Stimulated activated naive CD8-positive, alpha-beta T cell treated with anti-CD3 and anti-CD28 coated beads, Interleukin-15, Interleukin-2, amounts not matched to agents 100 ng/mL and 50 ng/mL, for 24 hours (primary cell): ENCODE data around the gene SOCS6.

Experiments
- H3K27ac Mint-ChIP-seq: one replicate; pipeline ENCODE4 v1.8.0; 2021; ENCODE audit warnings: mild to moderate bottlenecking, mixed read lengths
- H3K27me3 Mint-ChIP-seq: one replicate; pipeline ENCODE4 v1.8.0; 2021; ENCODE audit warnings: mixed read lengths
- H3K36me3 Mint-ChIP-seq: one replicate; pipeline ENCODE4 v1.8.0; 2021; ENCODE audit warnings: low read depth, mixed read lengths
- H3K4me1 Mint-ChIP-seq: one replicate; pipeline ENCODE4 v1.8.0; 2021; ENCODE audit warnings: low read depth, mixed read lengths
- H3K4me3 Mint-ChIP-seq: one replicate; pipeline ENCODE4 v1.8.0; 2021; ENCODE audit warnings: mild to moderate bottlenecking, mixed read lengths
- H3K9me3 Mint-ChIP-seq: one replicate; pipeline ENCODE4 v1.8.0; 2021; ENCODE audit warnings: mixed read lengths

The SOCS6 gene

DNA sequence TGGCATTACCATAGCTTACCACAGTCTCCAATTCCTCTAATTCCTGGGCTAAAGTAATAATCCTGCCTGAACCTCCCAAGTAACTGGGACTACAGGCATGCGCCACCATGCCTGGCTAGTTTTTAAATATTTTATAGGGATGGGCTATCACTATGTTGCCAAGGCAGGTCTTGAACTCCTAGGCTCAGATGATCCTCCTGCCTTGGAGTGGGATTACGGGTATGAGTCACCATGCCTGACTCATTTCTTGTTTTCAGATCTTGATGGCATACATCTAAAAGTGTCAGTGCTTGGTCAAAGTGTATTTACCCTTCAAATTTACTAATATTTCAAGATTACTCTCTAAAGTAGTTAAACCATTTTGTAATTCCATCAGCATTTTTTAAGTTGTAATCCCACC, 9.4 kb upstream of the SOCS6 start:
- H3K27ac Mint-ChIP-seq = no peak overlapping the region
- no peaks in the 10 kb centered on the region for H3K36me3 Mint-ChIP-seq
- peaks cover 10% of the 10 kb centered on the region for H3K9me3 Mint-ChIP-seq
- H3K4me3 Mint-ChIP-seq = no peak overlapping the region
- no peaks in the 10 kb centered on the region for H3K4me1 Mint-ChIP-seq
- peaks cover 25% of the 10 kb centered on the region for H3K27me3 Mint-ChIP-seq

DNA sequence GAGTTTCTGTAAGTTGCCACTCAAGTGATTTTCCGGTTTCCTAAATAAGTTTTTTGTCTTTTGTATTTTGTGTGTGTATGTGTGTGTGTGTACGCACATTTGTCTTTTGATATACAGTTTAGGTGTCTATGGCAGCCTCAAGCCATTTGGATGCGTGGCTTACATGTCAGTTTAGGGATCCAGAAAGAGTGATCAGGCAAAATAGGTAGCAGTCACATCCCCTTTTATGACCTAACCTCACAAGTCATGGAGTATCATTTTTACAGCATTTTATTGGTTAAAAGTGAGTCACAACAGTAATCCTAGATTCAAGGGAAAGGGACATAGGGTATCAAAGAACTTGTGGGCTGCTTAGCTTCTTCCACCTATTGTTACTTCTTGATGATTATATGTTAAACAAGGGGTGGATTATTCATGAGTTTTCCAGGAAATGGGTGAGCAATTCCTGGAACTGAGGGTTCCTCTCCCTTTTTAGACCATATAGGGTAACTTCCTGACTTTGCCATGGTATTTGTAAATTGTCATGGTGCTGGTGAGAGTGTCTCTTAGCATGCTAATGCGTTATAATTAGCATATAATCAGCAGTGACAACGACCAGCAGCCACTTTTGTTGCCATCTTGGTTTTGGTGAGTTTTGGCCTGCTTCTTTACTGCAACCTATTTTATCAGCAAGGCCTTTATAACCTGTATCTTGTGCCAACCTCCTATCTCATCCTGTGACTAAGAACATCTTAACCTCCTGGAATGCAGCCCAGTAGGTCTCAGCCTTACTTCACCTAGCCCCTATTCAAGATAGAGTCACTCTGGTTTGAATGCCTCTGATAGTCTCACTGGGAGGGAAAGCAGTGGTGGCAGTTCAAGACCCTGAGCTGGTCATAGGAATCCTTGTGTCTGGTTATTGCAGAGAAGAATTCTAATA, 8.6 kb upstream of the SOCS6 start:
- Mint-ChIP-seq H3K9me3 (peaks cover 10% of the 10 kb centered on the region), H3K27ac (no peak overlapping the region), H3K4me3 (no peak overlapping the region), H3K36me3 (no peaks in the 10 kb centered on the region), H3K27me3 (peaks cover 24% of the 10 kb centered on the region), H3K4me1 (no peaks in the 10 kb centered on the region)

GRCh38 chr18:70284976-70285620, 3.7 kb upstream of the SOCS6 start:
- peaks cover 10% of the 10 kb centered on the region for H3K9me3 Mint-ChIP-seq

GRCh38 chr18:70287731-70288130, 1.1 kb upstream of the SOCS6 start:
- Mint-ChIP-seq H3K4me1 (peaks cover 5% of the 10 kb centered on the region), H3K27ac (no peak overlapping the region), H3K27me3 (peaks cover 55% of the 10 kb centered on the region), H3K4me3 (no peak overlapping the region), H3K36me3 (no peaks in the 10 kb centered on the region), H3K9me3 (peaks cover 4% of the 10 kb centered on the region)

More at GRCh38 chr18:70284976-70285620, 3.7 kb upstream of the SOCS6 start:
- Mint-ChIP-seq H3K4me3 (no peak overlapping the region), H3K27me3 (peaks cover 35% of the 10 kb centered on the region), H3K27ac (no peak overlapping the region), H3K36me3 (no peaks in the 10 kb centered on the region), H3K4me1 (peaks cover 5% of the 10 kb centered on the region)

- peaks cover 5% of the 10 kb centered on the region for H3K4me1 Mint-ChIP-seq
- H3K27me3 Mint-ChIP-seq = peaks cover 55% of the 10 kb centered on the region
- peak overlapping the region; percentile 54 for H3K4me3 Mint-ChIP-seq
- no peaks in the 10 kb centered on the region for H3K9me3 Mint-ChIP-seq
- H3K27ac Mint-ChIP-seq = no peak overlapping the region
- no peaks in the 10 kb centered on the region for H3K36me3 Mint-ChIP-seq
Measured at GRCh38 chr18:70288171-70288850, 534 bp upstream of the SOCS6 start.

DNA sequence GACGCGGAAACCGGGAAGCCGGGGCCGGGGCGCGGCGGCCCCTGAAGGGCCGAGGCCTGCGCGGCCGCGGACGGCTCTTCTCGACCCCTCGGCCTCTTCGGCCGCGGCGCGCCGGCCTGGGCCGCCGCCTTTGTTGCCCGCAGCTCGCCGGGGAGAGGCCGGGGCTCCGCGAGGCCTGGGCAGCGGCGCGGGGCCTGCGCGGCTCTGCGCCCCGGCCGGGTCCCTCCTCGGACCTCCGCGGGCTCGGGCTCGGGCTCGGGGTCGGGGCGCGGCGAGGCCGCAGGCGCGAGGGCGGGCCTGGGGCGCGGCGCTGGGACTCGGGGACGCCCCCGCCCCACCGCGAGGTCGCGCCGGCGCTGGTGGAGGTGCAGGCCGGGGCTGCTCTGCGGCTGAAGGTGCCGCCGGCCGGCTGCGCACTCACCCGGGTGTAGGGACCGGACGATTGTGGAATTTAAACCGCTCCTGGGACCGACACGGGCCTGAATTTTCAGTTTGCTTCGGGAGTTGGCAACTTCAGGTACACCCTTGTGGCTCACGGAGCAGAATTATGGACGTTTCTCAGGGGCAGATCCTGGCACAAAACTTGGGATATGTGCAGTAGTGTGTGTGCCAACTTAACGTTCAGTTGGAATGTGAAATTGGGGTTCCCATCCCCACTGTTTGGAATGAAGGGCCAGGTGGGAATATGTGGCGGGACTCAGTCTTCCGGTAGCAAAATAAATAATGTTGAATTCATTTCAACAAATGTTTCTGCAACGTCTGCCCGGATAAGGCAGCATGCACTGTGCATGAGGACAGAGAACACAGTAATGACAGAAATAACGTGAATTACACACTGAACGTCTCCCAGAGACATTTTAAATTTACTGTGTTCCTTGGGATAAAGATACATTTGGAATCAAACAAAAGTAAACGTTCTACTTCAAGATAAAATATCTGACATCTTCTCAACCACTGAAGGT, 787 bp downstream of the SOCS6 start:
- H3K27ac Mint-ChIP-seq = no peak overlapping the region
- no peaks in the 10 kb centered on the region for H3K9me3 Mint-ChIP-seq
- H3K4me3 Mint-ChIP-seq = peak overlapping the region; percentile 79
- peaks cover 54% of the 10 kb centered on the region for H3K27me3 Mint-ChIP-seq
- peaks cover 5% of the 10 kb centered on the region for H3K4me1 Mint-ChIP-seq
- H3K36me3 Mint-ChIP-seq = no peaks in the 10 kb centered on the region

DNA sequence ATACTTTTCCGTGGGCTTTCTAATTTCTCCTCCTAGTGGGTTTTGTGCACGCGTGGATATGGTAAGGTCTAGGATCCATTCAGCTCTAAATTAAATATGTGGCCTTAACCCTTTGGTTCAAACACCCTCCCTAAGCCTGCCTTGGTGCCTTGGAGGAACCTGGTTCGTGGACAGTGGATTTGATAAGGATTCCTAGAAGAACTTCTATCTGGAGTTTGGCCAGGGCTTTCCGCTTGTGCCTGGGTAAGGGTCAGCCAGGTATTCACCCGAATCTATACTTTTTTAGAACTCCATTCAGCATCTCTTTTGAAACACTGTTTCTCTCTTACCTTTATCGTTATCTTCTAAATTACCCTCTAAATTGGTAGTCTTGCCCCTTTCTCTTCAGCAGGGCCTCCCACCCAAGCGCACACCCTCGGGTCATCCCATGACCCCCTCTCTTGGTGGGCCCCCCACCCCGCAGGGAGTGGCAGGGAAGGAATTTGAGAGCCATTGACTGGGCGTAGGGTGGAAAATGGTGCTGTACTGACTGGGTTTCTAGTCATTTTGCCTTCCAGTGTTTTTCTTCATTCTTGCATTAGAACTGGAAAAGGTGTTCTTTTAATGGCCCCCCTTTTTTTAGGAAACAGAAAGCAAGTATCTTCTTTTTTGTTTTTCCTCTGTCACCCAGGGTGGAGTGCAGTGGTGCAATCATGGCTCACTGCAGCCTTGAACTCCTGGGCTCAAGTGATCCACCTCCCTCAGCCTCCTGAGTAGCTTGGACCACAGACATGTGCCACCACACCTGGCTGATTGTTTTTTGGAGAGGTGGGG, 1.8 kb downstream of the SOCS6 start:
- Mint-ChIP-seq H3K4me3 (peak overlapping the region; percentile 35), H3K27me3 (peaks cover 47% of the 10 kb centered on the region), H3K36me3 (no peaks in the 10 kb centered on the region), H3K27ac (no peak overlapping the region), H3K9me3 (no peaks in the 10 kb centered on the region), H3K4me1 (peaks cover 5% of the 10 kb centered on the region)

DNA sequence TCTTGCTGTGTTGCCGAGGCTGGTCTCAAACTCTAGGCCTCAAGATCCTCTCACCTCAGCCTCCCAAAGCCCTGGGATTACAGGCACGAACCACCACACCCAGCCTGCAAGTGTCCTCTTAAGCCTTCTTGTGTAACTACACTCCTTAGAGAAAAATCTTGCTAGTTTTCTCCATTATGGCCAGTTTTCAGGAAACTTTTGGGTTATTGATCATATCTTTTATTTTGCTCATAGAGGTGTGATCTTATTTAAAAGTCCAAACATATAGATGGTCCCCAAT, 2.4 kb downstream of the SOCS6 start:
- no peak overlapping the region for H3K4me3 Mint-ChIP-seq
- no peak overlapping the region for H3K27ac Mint-ChIP-seq
- peaks cover 42% of the 10 kb centered on the region for H3K27me3 Mint-ChIP-seq
- H3K4me1 Mint-ChIP-seq = peaks cover 5% of the 10 kb centered on the region
- no peaks in the 10 kb centered on the region for H3K9me3 Mint-ChIP-seq
- no peaks in the 10 kb centered on the region for H3K36me3 Mint-ChIP-seq

DNA sequence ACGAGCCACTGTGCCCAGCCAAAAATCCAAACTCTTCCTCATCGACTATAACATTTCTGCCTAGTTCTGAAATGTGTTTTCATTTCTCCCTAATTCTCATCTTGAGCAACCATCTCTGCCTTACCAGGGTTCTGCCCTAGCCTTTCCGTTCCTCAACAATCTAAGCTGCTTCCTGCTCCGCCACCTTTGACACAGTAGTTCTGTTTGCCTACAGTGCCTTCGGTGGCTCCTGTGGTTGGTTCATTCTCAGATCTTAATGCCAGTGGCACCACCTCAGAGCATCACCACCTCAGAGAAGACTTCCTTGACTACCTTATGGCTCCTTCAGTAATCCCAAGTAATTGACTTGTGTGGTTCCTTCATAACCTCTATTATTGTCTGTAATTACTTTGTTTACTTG, 3.8 kb downstream of the SOCS6 start:
- Mint-ChIP-seq H3K27me3 (peaks cover 42% of the 10 kb centered on the region), H3K9me3 (no peaks in the 10 kb centered on the region), H3K4me3 (no peak overlapping the region), H3K27ac (no peak overlapping the region), H3K4me1 (peaks cover 5% of the 10 kb centered on the region), H3K36me3 (no peaks in the 10 kb centered on the region)

- H3K4me3 Mint-ChIP-seq = no peak overlapping the region
- H3K27me3 Mint-ChIP-seq = peaks cover 38% of the 10 kb centered on the region
- H3K36me3 Mint-ChIP-seq = no peaks in the 10 kb centered on the region
- peaks cover 5% of the 10 kb centered on the region for H3K4me1 Mint-ChIP-seq
- H3K9me3 Mint-ChIP-seq = no peaks in the 10 kb centered on the region
- no peak overlapping the region for H3K27ac Mint-ChIP-seq
Measured at GRCh38 chr18:70293166-70293565, 4.3 kb downstream of the SOCS6 start.

GRCh38 chr18:70294471-70295191, 5.8 kb downstream of the SOCS6 start:
- Mint-ChIP-seq H3K4me3 (no peak overlapping the region), H3K9me3 (no peaks in the 10 kb centered on the region), H3K4me1 (peaks cover 5% of the 10 kb centered on the region), H3K27ac (no peak overlapping the region), H3K27me3 (peaks cover 38% of the 10 kb centered on the region), H3K36me3 (no peaks in the 10 kb centered on the region)

GRCh38 chr18:70295192-70296188, 6.6 kb downstream of the SOCS6 start:
- no peaks in the 10 kb centered on the region for H3K4me1 Mint-ChIP-seq
- H3K27ac Mint-ChIP-seq = no peak overlapping the region
- no peak overlapping the region for H3K4me3 Mint-ChIP-seq
- H3K27me3 Mint-ChIP-seq = peaks cover 29% of the 10 kb centered on the region
- H3K9me3 Mint-ChIP-seq = no peaks in the 10 kb centered on the region
- H3K36me3 Mint-ChIP-seq = no peaks in the 10 kb centered on the region
